SKM-1 (cell line): Measurements from ENCODE around the gene PLCXD1.
"Not testable (repeated sequence)": the region's sequence is repeated elsewhere in the genome, so short reads cannot be mapped to it uniquely, and the experiment has no call there.

Experiments used
- DNase-seq: peaks from one replicate; lab custom pipeline; 2025; ENCODE audit not compliant: unreplicated experiment; lab: John Stamatoyannopoulos, UW

PLCXD1 gene

DNA sequence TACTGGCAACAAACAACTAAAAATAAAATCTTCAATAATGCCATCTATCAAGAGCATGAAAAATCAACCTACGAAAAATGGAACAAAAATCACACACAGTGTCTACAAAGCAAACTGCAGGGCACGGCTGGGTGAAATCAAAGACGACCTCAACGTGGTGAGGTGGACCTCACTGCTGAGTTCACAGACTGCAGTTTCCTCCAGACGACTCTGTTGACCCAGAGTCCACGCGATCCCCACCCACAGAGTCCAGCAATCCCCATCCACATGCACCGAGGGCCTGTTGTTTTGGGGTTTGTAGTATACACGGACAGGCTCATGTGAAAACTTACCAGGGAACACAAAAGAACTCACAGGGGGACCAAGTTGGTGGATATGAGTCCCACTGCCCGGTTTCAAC lies 68.5 kb downstream of the PLCXD1 start:
- no peak for DNase-seq

DNA sequence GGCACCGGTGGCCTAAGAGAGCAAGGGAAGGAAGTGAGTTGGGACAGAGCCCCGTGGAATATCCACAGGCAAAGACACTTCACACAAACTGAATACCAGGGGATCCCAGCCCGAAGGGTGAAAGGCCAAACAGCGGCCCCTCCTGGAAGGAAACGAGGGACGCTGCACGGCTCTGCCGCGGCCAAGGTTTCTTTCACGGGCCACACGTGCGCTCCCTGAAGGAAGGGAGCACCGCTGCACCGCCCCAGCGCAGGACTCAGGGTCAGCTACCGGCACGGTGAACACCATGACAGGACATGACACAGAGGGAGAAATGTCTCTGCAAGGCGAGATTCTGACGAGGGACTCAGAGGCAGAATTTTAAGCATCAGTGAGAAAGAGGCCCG lies 69.0 kb downstream of the PLCXD1 start:
- DNase-seq: no peak

DNA sequence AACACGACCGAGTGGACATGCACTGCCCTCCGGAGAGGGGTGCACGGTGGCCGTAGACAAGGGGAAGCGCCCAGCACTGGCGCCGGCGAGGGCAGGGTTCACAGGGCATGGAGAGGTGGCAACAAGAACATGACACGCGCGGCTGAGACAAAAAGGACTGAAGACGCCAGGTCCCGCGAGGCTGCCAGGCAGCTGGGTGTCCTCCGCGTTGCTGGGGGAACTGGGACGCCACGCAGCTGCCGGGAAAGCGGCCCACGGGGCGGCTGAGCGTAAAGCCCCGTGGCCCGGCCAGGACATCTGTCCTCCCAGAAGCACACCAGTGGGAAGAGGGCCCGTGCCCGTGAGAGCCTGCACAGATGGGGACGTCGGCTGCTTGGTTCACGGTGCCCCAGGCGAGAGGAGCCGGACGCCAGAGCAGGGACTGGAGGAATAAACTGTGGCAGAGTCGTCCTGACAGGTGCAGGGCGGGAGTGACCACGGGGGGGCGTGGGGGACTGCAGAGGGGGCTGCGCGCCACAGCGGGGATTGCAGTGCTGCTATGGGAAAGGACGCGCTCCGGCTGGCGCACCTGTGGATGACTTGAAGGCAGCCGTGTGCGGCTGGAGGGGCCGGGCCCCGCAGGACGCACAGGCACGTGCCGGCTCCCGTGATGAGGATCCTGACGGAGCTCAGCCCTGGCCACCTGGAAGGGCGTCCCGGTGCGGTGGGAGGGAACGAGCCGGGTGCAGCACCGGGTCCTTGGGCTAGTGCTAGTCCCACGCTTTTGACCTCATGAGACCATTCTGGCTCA lies 69.5 kb downstream of the PLCXD1 start:
- no peak for DNase-seq

DNA sequence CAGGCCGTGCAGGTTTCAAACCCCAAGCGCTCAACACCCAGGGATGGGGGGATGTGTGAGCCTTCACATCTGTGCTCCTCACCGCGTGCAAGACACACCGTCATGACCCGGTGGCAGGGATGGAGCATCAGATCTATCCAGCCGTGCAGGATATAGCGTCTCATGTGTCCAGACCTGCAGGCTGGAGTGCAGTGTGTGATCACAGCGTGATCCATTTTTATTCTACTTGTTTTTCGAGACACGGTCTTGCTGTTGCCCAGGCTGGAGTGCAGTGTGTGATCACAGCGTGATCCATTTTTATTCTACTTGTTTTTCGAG lies 70.1 kb downstream of the PLCXD1 start:
- DNase-seq: not testable (repeated sequence)

DNA sequence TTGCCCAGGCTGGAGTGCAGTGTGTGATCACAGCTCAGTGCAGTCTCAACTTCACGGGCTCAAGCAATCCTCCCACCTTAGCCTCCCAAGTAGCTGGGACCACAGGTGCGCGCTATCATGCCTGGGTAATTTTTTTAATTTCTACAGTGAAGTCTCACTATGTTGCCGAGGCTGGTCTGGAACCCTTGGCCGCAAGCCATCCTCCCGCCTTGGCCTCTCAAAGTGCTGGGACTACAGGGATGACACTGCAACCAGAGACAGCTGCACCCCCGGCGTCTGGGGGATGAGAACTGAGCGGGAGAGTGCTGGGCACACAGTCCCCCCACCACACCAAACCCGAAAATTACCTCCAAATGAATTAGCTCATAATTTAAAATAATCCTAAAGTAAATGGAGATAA lies 70.6 kb downstream of the PLCXD1 start:
- no peak for DNase-seq

DNA sequence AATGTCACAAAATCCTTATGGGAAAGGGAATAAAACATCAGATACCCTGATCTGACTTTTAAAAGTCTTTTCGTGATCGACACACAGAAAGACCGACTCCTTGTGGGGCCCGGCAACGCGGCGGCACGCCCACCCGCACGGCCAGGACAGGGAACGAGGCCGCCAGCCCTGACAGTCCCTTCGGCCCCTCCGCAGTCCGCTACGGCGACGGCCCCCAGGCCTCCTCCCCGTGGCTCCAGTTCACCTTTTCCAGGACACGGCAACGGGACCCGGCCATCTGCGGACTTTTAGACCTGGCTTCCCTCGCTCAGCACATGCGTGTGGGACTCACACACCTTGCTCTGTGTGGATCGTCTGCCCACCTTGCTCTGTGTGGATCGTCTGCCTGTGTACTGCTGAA lies 71.0 kb downstream of the PLCXD1 start:
- DNase-seq: no peak

DNA sequence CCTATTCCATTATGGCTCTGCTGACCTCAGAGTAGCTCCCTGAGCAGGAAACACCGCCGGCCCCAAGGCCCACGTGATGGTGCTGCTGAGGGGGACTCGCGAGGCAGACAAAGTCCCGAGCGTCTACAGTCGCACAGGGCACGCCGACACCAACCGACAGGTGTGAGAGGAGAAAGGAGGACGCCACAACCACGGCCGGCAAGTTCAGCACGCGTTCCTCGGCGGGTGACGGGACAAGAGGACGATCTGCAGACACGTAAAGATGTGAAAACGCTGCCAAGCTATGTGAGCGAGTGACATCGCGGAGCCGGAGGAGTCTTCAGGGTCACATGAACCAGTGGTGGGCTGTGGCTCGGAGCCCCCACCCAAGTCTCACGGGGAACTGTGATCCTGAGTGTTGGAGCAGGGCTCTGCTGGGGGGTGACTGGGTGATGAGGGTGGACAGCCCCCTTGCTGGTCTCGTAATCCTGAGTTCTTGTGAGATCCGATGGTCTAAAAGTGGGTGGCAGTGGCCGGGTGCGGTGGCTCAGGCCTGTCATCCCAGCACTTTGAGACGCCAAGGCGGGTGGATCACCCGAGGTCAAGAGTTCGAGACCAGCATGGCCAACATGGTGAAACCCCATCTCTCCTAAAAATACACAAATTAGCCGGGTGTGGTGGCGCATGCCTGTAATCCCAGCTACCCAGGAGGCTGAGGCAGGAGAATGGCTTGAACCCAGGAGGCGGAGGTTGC lies 71.6 kb downstream of the PLCXD1 start:
- DNase-seq: no peak
